Stimulated activated CD4-positive, alpha-beta T cell treated with anti-CD3 and anti-CD28 coated beads, Interleukin-15, amount 100 ng/mL, for 1 hour (primary cell): Measurements from ENCODE around the gene HOXB4.

ENCODE experiments used
- DNase-seq, 2 donors: peaks; one replicate each; pipeline ENCODE4 v3.0.0-alpha.2; 2020; ENCODE audit warnings: low read depth in 1 of 2, low spot score in 1 of 2

Gene HOXB4

GRCh38 chr17:48575066-48575582 is 3.0 kb downstream of the HOXB4 start:
- no peak for DNase-seq

DNA sequence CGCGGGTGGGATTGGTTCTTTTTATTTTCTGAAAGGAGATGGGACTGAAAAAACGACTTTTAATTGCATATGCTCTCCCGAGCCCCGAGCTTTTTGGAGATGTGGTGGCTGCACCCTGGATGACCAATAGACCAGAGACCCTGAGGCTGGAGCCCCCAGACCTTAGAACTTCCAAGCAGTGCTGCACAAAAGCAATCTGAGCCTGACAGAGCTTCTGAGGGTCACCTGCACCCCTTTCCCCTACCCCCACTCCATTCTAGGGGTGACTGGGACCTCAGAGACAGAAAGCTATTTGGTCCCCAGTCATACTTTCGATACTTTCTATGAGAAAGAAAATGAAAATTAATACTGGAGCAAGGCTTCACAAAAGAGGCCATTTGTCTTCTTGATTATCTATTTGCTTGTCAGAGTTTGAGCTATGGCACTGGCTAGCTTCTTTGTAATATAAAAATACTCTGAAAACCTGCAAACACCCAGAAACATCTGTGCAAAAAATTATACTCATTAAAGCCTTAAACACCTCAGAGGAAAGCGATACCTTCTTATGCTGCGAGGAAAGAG is 3.6 kb downstream of the HOXB4 start:
- DNase-seq: no peak

DNA sequence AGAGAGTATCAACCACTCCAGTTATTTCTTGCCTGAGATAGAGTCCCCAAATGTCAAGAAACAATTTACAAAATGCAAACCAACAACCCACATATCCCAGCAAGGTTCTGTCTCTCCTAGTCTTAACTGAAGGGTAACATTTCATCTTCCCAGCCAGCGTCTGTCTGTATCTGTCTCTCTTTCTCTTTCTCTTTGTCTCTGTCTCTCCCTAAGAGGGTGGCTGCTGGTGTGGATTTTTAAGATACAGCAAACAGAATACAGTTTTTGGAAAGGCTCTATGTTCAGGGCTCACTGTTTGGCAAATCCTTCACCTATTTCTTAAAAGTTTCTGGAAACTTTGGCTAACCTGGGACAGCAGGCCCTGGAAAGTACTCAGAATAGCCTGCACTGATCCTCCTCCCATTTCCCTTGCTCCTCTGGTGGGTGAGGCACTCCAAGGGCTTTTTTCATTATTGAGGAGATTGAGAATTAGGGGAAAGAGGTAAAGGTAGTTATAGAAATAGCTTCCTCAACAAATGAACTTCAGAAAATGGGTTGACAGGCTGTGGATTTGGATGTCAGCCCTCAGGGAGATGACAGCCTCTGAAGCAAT is 6.2 kb downstream of the HOXB4 start:
- DNase-seq: no peak

DNA sequence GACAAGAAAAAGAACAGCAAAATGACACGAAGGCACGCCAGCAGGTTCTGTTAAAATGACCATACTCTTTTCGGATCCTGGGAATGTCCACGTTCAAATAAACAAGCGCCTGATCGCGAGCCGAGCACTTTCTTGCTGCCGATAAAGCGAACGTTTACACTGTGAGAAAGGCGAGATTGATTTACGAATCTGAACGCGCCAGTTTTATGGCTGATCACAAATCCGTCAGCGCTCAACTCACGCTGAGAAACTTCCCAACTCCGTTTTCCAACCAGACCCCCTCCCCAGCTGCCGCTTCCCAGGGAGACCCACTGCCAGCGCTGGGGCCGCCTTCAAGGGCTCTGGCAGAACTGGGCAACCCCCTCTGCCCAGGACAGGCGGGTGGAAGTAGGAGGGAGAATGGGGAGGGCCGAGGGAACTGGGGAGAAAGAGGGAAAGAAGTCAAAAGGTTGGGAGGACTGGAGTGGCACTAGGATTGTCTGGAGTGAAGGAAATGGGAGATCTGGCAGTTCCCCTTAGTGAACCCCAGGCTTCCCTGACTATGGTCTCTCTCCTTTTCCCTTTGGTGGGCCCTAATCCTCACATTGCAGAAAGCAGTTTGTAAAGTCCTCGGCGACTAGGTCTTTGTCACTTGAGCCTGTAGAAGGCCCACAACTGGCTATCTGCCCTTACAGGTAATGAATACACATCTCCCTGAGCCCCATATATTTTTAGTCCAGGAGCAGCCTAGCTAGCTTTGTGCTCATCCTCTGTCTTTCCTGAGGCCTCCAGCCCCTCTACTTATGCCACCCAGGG is 6.9 kb downstream of the HOXB4 start:
- no peak for DNase-seq

DNA sequence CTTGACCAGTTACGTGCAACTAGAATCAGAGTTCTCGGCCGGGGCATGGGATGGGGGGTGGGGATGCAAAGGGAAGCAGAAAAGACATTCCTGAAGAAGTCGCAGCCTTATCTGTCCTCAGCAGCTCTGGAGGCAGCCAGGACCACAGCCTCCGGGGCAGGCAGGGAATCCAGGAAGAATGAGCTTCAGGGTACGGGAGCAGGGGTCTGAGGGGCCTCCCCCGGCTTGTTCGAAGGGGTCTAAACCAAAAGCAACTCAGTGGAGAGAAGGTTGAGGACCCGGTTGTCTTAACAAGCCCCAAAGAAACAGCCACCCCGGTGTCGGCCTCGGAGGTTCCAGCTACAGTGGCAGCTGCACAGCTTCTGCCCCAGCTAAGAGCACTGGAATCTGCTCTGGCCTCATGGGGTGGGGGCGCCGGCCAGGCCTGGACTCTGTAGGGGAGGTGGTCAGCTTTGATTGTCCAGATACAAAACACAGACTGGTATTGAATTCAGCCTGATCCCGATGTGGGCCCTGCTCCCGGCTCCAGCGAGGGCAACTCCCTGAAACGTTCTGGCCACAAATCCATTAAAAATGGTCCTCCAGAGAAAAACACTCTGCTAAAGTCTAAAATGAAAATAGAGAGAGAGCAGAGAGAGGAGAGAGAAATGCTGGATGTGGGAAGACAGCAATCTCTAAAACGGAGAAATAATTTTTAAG is 7.7 kb downstream of the HOXB4 start:
- no peak for DNase-seq

GRCh38 chr17:48569674-48570324 is 8.4 kb downstream of the HOXB4 start:
- no peak for DNase-seq

DNA sequence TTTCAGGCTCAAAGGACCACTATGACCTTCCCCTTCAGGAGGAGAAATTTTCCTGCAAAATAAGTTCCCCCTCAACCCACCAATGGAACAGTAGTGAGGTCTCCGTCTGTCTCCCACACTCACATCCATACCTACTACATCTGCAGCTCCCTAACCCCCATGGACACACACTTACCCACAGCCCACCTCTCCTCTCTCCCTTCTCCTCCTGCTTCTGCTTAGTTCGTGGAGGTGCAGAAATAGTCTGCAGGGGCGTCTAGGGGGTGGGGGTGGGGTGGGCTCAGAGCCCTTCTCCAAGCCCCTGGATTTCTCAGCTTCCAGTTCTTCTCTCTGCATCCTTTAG is 8.9 kb downstream of the HOXB4 start:
- DNase-seq: no peak

DNA sequence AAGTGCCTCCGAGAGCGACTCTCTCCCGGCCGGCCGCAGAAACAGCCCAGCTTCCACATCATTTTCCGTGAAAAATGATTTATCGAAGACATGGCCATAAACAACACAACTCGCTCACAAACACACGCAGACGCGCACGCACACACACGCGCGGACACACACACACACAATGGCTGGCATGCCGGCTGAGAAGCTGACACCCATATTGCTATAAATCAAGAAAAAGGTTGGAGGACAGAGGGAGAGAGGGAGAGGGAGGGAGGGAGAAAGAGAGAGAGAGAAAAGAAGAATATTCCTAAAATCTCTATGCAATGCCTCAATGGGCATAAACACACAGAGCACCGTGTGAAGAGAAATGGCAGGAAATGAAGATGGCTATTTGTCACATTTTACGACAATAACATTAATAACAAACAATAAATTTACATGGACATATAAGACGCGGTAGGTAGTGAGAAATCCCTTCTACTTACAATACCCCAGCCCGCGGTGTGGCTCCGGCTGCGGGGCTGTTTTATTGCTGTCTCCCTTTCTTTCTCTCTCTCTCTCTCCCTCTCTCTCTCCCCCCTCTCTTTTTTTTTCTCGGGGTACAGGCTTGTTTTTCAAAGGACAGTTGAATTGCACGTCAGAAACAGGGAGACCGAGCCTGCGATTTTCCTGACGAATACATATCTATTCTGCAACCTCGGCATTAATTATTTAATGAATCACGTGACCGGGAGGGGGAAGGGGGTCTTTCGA is 9.5 kb downstream of the HOXB4 start:
- no peak for DNase-seq

DNA sequence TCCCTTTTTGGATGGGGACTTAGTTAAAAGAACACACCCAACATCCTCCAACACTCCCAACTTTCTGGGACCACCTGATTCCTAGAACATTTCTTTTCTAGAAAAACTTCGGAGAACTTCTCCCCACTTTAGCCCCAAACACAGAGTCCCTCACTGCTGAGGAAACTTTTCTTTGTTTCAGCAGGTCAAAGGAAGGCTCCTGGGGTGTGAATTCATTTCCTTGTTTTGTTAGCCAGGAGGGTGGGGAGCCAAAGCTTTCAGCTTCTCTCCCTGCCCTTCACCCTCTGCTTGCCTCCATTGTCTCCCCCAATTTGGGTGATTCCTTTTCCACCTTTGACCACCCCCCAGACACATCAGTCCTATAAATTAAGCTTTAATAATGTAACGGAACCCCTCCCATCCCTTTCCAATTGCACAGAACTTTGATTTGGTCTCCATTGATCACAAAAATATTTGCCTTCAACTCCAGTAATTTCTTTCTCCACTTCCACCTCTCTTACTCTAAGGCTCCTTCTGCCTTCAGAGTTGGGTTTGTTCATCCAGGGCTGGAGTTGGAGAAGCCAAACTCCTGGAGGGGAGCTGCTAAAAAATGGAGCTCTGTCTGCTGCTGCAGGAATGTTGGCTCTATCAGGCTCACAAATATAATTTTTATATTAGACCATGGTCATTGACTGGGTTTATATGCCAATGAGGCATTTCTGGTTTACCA is 10.3 kb downstream of the HOXB4 start:
- no peak for DNase-seq

GRCh38 chr17:48567209-48567608 is 10.9 kb downstream of the HOXB4 start:
- DNase-seq: no peak

GRCh38 chr17:48566717-48567116 is 11.4 kb downstream of the HOXB4 start:
- no peak for DNase-seq

- DNase-seq: no peak
Measured at GRCh38 chr17:48565925-48566710, 12.0 kb downstream of the HOXB4 start.

GRCh38 chr17:48565022-48565554 is 13.1 kb downstream of the HOXB4 start:
- no peak for DNase-seq

GRCh38 chr17:48564188-48565021 is 13.7 kb downstream of the HOXB4 start:
- DNase-seq: no peak

DNA sequence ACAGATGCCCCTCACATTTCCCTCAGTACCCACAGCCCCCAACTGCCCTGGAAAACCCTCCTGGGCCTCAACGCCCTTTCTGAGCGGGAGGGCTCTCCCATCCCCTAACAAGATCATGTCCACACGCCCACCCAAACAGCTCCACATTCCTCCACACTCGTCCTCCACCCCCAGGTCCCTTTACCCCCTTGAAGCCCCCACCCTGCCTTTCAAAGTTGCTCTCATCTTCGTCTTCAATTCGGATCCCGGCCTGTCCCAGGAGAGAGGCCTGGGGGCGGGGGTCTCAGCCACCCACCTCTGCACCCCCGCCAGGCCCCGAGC is 14.3 kb downstream of the HOXB4 start:
- DNase-seq: no peak

DNA sequence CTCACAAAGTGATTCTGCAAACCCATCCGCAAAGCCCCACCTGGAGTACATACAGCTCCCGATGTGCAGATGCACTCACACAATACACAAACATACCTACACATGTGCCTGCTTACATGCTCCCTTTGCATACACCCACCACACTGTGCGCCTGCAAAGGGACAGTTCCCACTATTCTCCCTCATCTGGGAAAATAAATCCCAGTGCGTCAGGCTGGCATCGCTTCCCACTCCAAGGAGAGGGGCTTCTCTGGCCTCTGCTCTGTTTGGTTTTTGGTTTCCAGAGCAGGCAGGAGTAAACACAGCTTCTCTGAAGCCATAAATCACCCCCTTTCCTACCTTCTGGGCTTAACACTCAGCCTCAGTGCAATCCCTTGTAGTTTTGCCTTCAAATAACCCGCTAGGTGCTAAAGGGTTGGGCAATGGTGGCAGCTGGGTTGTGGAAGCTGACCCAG is 14.7 kb downstream of the HOXB4 start:
- no peak for DNase-seq

- no peak for DNase-seq
Measured at GRCh38 chr17:48562934-48563333, 15.2 kb downstream of the HOXB4 start.
